Adrenal gland (tissue), 12 donors: ENCODE measurements around the gene SLC2A9. TPM values are rescaled to one million over a fixed set of nuclear protein-coding genes. Genes with fewer than 3 reads are reported as not detected.
"Not testable (repeated sequence)": the region's sequence is repeated elsewhere in the genome, so short reads cannot be mapped to it uniquely, and the experiment has no call there.

ENCODE experiments used
- DNase-seq, 7 donors: peaks; one replicate each; pipeline ENCODE4 v3.0.0-alpha.2; 2019 to 2020
- H3K27ac ChIP-seq, 5 donors: fragments of 200-600 bp; sonication (generic) in 4 of 5; 1 replicate in 3 of 5; 2 replicates in 2 of 5; pipeline versions ENCODE4 v1.5.1 to v1.8.0; 2016 to 2020; ENCODE audit warnings: mild to moderate bottlenecking in 1 of 5
- H3K27me3 ChIP-seq: fragments of 200-600 bp; 2 replicates; pipeline ENCODE4 v1.8.0; 2021
- H3K36me3 ChIP-seq, 2 donors: fragments of 200-600 bp; replicated peaks in 1 of 2; 1 replicate in 1 of 2; 2 replicates in 1 of 2; pipeline versions ENCODE4 v1.5.1 to v1.8.0; 2018 to 2022
- H3K4me1 ChIP-seq, 2 donors: fragments of 200-600 bp; replicated peaks in 1 of 2; 1 replicate in 1 of 2; 2 replicates in 1 of 2; pipeline versions ENCODE4 v1.5.1 to v1.8.0; 2018 to 2021
- H3K4me3 ChIP-seq, 4 donors: fragments of 200-600 bp; sonication (generic) in 3 of 4; one replicate each; pipeline ENCODE4 v1.5.1; 2016 to 2018
- H3K9me3 ChIP-seq, 3 donors: fragments of 200-600 bp; sonication (generic) in 1 of 3; replicated peaks in 1 of 3; 1 replicate in 2 of 3; 2 replicates in 1 of 3; pipeline versions ENCODE4 v1.5.1 to v1.8.0; 2016 to 2021
- CTCF ChIP-seq, 6 experiments: fragments of 450-650 bp in 4 of 6; fragments of 200-600 bp in 2 of 6; sonication (generic) in 1 of 6; IDR thresholded peaks; 1 replicate in 5 of 6; 2 replicates in 1 of 6; pipeline versions ENCODE4 v1.5.1 to v1.8.0; 2016 to 2021; ENCODE audit warnings: antibody characterized with exemption in 6 of 6, mild to moderate bottlenecking in 2 of 6, moderate library complexity in 1 of 6
- POLR2A ChIP-seq, 2 donors: fragments of 450-650 bp; IDR thresholded peaks; one replicate each; pipeline ENCODE4 v1.6.1; 2017; ENCODE audit warnings: antibody characterized with exemption in 2 of 2, mild to moderate bottlenecking in 2 of 2, moderate library complexity in 1 of 2
- WGBS, 4 donors: extraction: QIAGEN DNeasy Blood & Tissue Kit in 2 of 4; methylation state at CpG; one replicate each; pipeline versions ENCODE4 v1.1.5 to v1.1.7; 2013 to 2017; 5-methylcytosine and 5-hydroxymethylcytosine counted together
- intact Hi-C, 2 donors: fragments of 100-400 bp; cut with DNase I; formaldehyde crosslinking; loops; one replicate each; pipeline versions ENCODE4 v1.14.1 to v1.15.0; 2022 to 2023
- polyA plus RNA-seq, 3 donors: library from polyadenylated mRNA; stranded (reverse); fragments of 200-250 nt in 2 of 3; fragments of 350-450 nt in 1 of 3; fragmentation: Illumina TruSeq in 1 of 3; extraction: RNeasy Lipid Tissue Mini Kit (QIAGEN cat#74804) in 1 of 3; gene quantifications; one replicate each; pipeline ENCODE4 v1.2.3, GENCODE V29; 2013 to 2014
- total RNA-seq, 9 donors: library from RNA; depleted of rRNA in 4 of 9; stranded (reverse); fragments of >200 nt in 4 of 9; fragments of 120-200 nt in 1 of 9; fragmentation: NEBNext Ultra II Directional in 1 of 9; extraction: Animal tissue kit (Norgen Biotek cat#: 25700) in 1 of 9; gene quantifications; one replicate each; pipeline versions ENCODE4 v1.1.0 to v1.2.4, GENCODE V29; 2013 to 2023
- donor health status: healthy with polysubstance abuse.
- donor health status: Bipolar disorder and iron deficiency.
- donor health status: DM: yes; HTN: yes; CAD: no.
- donor health status: DM: no; HTN: no; CAD: no.
- donor health status: DM: no; HTN: no; CAD: no.
- donor health status: DM: yes; HTN: yes; CAD: no.

The SLC2A9 gene
- total and polyA plus RNA-seq, 12 donors = 1.8 to 16.6 (median 8.5) TPM

GRCh38 chr4:9988363-9988749, 32.9 kb downstream of the SLC2A9 start:
- 7 to 51% (median 43%) methylated on average over 1 of the region's 1 CpG for WGBS, 4 donors
- Histone ChIP-seq H3K4me3 (no peak overlapping the region), H3K4me1 (no peaks in the 10 kb centered on the region), H3K9me3 (no peaks in the 10 kb centered on the region), H3K27me3 (no peaks in the 10 kb centered on the region), H3K27ac (peak overlapping the region in 1 of 5 donors; percentile 17), H3K36me3 (peaks cover 0 to 16% of the 10 kb centered on the region in 2 donors)
- intact Hi-C loops = no loop called here
- TF ChIP-seq CTCF (IDR thresholded peaks at IDR 0.05) = no peak
- TF ChIP-seq POLR2A (IDR thresholded peaks at IDR 0.05) = no peak
- DNase-seq = peak in 1 of 7 donors; percentile 33

GRCh38 chr4:9987749-9988362, 33.4 kb downstream of the SLC2A9 start:
- TF ChIP-seq CTCF (IDR thresholded peaks at IDR 0.05) (no peak), POLR2A (IDR thresholded peaks at IDR 0.05) (no peak)
- WGBS, 4 donors = 89 to 92% (median 90%) methylated on average over 5 of the region's 5 CpGs
- Histone ChIP-seq H3K27me3 (no peaks in the 10 kb centered on the region), H3K27ac (peak overlapping the region in 1 of 5 donors; percentile 17), H3K4me3 (no peak overlapping the region), H3K4me1 (no peaks in the 10 kb centered on the region), H3K36me3 (peaks cover 0 to 12% of the 10 kb centered on the region in 2 donors), H3K9me3 (no peaks in the 10 kb centered on the region)
- intact Hi-C loops = no loop called here
- no peak for DNase-seq

- TF ChIP-seq CTCF (IDR thresholded peaks at IDR 0.05) (no peak), POLR2A (IDR thresholded peaks at IDR 0.05) (no peak)
- Histone ChIP-seq H3K4me1 (no peaks in the 10 kb centered on the region), H3K4me3 (no peak overlapping the region), H3K27ac (no peak overlapping the region), H3K36me3 (peaks cover 0 to 10% of the 10 kb centered on the region in 2 donors), H3K9me3 (no peaks in the 10 kb centered on the region), H3K27me3 (no peaks in the 10 kb centered on the region)
- intact Hi-C loops = no loop called here
- no peak for DNase-seq
- 91 to 95% (median 93%) methylated on average over 7 of the region's 7 CpGs for WGBS, 4 donors
These were observed 36.7 kb downstream of the SLC2A9 start for GRCh38 chr4:9984621-9985020.

- no peak overlapping the region for H3K27ac ChIP-seq
- H3K27me3 ChIP-seq = no peaks in the 10 kb centered on the region
- H3K9me3 ChIP-seq = no peaks in the 10 kb centered on the region
- DNase-seq = no peak
- TF ChIP-seq POLR2A (IDR thresholded peaks at IDR 0.05) (no peak), CTCF (IDR thresholded peaks at IDR 0.05) (no peak)
- H3K4me3 ChIP-seq = no peak overlapping the region
- H3K4me1 ChIP-seq = no peaks in the 10 kb centered on the region
- WGBS, 4 donors = 86 to 97% (median 93%) methylated on average over 4 to 6 of the region's 6 CpGs
- intact Hi-C loops = no loop called here
- peaks cover 0 to 10% of the 10 kb centered on the region in 2 donors for H3K36me3 ChIP-seq
These were observed 38.1 kb downstream of the SLC2A9 start for GRCh38 chr4:9983211-9983610.

GRCh38 chr4:9981899-9982298, 39.4 kb downstream of the SLC2A9 start:
- H3K27me3 ChIP-seq, H3K4me3 ChIP-seq, DNase-seq, H3K36me3 ChIP-seq, H3K27ac ChIP-seq, H3K9me3 ChIP-seq, intact Hi-C loops, H3K4me1 ChIP-seq: not testable (repeated sequence)
- WGBS, 4 donors = 93 to 98% (median 95%) methylated on average over 14 of the region's 14 CpGs
